Nephron (organoid): Measurements from ENCODE around the gene POMGNT1.

Experiments
- H3K27ac Mint-ChIP-seq, 3 experiments: 2 replicates each; pipeline ENCODE4 v1.8.0; 2020; ENCODE audit warnings: mixed read lengths in 3 of 3, mild to moderate bottlenecking in 2 of 3, moderate library complexity in 1 of 3
- H3K27me3 Mint-ChIP-seq: 2 replicates; pipeline ENCODE4 v1.8.0; 2021; ENCODE audit warnings: low read depth, mild to moderate bottlenecking, moderate library complexity, mixed read lengths
- H3K36me3 Mint-ChIP-seq: 2 replicates; pipeline ENCODE4 v1.8.0; 2020; ENCODE audit warnings: low read depth, mixed read lengths
- H3K4me1 Mint-ChIP-seq: 2 replicates; pipeline ENCODE4 v1.8.0; 2020; ENCODE audit warnings: mixed read lengths
- H3K4me3 Mint-ChIP-seq, 3 experiments: 2 replicates each; pipeline ENCODE4 v1.8.0; 2020; ENCODE audit warnings: mild to moderate bottlenecking in 3 of 3, mixed read lengths in 3 of 3, moderate library complexity in 2 of 3
- H3K9me3 Mint-ChIP-seq: 2 replicates; pipeline ENCODE4 v1.8.0; 2020; ENCODE audit warnings: mixed read lengths
- TF ChIP-seq, protein P1 (sequence below), 3 experiments: fragments of 200-600 bp; sonication (generic); IDR thresholded peaks; one replicate each; pipeline ENCODE4 v1.5.0; 2021; ENCODE audit warnings: antibody characterized with exemption in 3 of 3; ENCODE audit not compliant: unreplicated experiment in 3 of 3

POMGNT1 gene

GRCh38 chr1:46192171-46192570 lies 6.1 kb downstream of the POMGNT1 start:
- Mint-ChIP-seq H3K27me3 (peaks cover 3% of the 10 kb centered on the region), H3K4me3 (no peak overlapping the region), H3K9me3 (no peaks in the 10 kb centered on the region), H3K27ac (no peak overlapping the region), H3K4me1 (peaks cover 9% of the 10 kb centered on the region), H3K36me3 (peaks cover 49% of the 10 kb centered on the region)
- TF ChIP-seq, protein P1, sequence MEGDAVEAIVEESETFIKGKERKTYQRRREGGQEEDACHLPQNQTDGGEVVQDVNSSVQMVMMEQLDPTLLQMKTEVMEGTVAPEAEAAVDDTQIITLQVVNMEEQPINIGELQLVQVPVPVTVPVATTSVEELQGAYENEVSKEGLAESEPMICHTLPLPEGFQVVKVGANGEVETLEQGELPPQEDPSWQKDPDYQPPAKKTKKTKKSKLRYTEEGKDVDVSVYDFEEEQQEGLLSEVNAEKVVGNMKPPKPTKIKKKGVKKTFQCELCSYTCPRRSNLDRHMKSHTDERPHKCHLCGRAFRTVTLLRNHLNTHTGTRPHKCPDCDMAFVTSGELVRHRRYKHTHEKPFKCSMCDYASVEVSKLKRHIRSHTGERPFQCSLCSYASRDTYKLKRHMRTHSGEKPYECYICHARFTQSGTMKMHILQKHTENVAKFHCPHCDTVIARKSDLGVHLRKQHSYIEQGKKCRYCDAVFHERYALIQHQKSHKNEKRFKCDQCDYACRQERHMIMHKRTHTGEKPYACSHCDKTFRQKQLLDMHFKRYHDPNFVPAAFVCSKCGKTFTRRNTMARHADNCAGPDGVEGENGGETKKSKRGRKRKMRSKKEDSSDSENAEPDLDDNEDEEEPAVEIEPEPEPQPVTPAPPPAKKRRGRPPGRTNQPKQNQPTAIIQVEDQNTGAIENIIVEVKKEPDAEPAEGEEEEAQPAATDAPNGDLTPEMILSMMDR (IDR thresholded peaks at IDR 0.05; ENCODE audit: unreplicated experiment in 3 of 3) = no peak

DNA sequence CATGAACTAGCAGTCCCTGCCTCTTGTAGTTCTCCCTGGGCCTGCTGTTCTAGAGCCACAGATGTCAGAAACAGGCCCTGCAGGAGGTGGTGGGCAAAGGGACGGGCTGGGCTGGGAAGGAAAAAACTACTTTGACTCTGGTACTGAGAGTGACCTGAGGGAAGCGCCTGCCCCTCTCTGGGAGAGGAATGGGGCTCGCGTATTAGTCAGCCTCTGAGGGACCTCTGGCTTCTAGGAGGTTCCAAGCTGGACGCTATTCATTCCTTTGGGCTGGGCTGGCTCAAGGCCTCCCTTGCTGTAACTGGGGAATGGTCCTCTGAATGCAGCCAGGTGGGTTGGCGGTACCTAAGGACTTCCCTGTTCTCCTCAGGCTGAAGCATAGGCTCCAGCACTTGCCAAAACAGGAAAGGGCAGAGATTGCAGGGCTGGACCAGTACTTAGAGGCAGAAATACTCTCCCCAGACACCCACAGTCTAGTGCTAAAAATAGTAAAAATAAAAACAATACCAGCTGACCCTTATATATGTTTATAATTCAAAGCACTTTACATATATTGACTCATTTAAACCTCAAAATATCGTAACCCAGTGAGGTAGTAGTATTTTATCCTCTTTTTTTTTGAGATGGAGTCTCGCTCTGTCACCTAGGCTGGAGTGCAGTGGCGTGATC lies 7.1 kb downstream of the POMGNT1 start:
- TF ChIP-seq, protein P1 (IDR thresholded peaks at IDR 0.05; ENCODE audit: unreplicated experiment in 3 of 3) = no peak
- H3K36me3 Mint-ChIP-seq = peaks cover 49% of the 10 kb centered on the region
- no peak overlapping the region for H3K27ac Mint-ChIP-seq

DNA sequence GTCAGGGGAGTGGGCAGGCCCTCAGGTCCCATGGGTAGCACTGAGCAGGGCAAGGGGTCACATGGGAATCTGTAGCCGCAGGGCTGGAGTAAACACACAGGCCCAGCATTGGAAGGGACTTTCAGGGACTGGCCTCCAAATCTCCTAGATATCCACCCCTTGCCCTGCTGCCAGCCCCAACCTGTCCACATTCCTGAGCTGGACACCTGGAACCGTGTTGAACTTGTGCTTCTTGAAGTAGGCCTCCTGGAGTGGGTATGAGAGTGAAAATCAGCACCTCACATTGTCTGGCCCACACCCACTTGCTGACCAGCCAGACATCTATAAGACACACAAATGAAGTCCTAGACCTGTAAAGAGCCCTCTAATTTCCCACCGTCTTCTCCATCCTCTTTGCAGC lies 7.7 kb downstream of the POMGNT1 start:
- H3K27ac Mint-ChIP-seq = no peak overlapping the region
- peaks cover 3% of the 10 kb centered on the region for H3K27me3 Mint-ChIP-seq
- H3K36me3 Mint-ChIP-seq = peaks cover 49% of the 10 kb centered on the region
- H3K4me3 Mint-ChIP-seq = no peak overlapping the region
- TF ChIP-seq, protein P1 (IDR thresholded peaks at IDR 0.05; ENCODE audit: unreplicated experiment in 3 of 3) = no peak
- H3K9me3 Mint-ChIP-seq = no peaks in the 10 kb centered on the region
- no peaks in the 10 kb centered on the region for H3K4me1 Mint-ChIP-seq

More for the DNA sequence above, 7.1 kb downstream of the POMGNT1 start:
- H3K4me3 Mint-ChIP-seq = no peak overlapping the region
- peaks cover 3% of the 10 kb centered on the region for H3K4me1 Mint-ChIP-seq
- H3K27me3 Mint-ChIP-seq = peaks cover 3% of the 10 kb centered on the region
- no peaks in the 10 kb centered on the region for H3K9me3 Mint-ChIP-seq

DNA sequence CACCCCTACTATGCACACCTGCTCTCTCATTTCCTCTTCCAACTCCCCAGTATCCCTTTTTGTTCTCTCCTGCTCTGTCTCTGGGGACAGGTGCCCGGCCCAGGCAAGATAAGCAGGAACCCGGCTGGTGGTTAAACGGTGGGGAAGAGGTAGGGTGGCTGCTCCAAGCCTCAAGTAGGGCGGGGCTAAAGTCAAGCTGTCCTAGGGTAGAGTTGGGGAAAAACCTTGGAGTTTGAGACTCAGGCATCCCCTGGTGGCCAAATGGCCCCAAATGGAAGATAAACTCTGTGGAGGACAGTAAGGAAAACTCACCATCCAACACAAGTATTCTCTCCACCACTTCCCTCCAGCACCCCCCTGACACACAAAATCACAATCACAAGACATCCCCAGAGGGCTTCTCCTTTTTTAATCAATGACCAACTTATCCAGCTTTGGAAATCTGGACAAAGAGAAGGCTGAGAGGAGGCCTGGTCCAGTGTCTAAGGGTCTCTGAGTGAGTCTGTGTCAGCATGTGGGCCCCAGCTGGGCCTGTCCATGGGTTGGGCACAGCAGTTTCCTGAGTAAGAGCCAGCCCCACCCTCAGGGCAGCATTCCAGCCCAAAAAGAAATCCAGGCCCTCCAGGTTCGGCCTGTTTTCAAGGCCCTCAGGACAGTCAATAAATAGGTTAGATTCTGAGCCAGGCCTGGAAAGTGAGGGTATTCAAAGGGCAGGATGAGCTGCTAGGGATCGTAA lies 9.8 kb downstream of the POMGNT1 start:
- no peak overlapping the region for H3K4me3 Mint-ChIP-seq
- no peaks in the 10 kb centered on the region for H3K9me3 Mint-ChIP-seq
- peak overlapping the region in 2 of 3 experiments; percentile 18 to 60 for H3K27ac Mint-ChIP-seq
- TF ChIP-seq, protein P1 (IDR thresholded peaks at IDR 0.05; ENCODE audit: unreplicated experiment in 3 of 3) = no peak
- H3K27me3 Mint-ChIP-seq = peaks cover 3% of the 10 kb centered on the region
- peaks cover 12% of the 10 kb centered on the region for H3K4me1 Mint-ChIP-seq
- H3K36me3 Mint-ChIP-seq = peaks cover 38% of the 10 kb centered on the region

GRCh38 chr1:46187106-46187869 lies 10.9 kb downstream of the POMGNT1 start:
- Mint-ChIP-seq H3K27me3 (peaks cover 3% of the 10 kb centered on the region), H3K36me3 (peaks cover 28% of the 10 kb centered on the region), H3K4me3 (no peak overlapping the region), H3K4me1 (peaks cover 14% of the 10 kb centered on the region), H3K27ac (peak overlapping the region in 2 of 3 experiments; percentile 51 to 60), H3K9me3 (no peaks in the 10 kb centered on the region)
- TF ChIP-seq, protein P1 (IDR thresholded peaks at IDR 0.05; ENCODE audit: unreplicated experiment in 3 of 3) = no peak
